H1 (cell line): ENCODE measurements around the gene LIN54. TPM values are rescaled to one million over a fixed set of nuclear protein-coding genes. Genes with fewer than 3 reads are reported as not detected.

Source experiments
- ASH2L ChIP-seq: fragments of 200-600, 300-600 bp; sonication (generic); IDR thresholded peaks from one replicate; pipeline ENCODE4 v1.7.1; 2017; ENCODE audit warnings: low read length
- CBX8 ChIP-seq: fragments of 300-800, 300-1000 bp; sonication (generic); IDR thresholded peaks from 2 replicates; pipeline ENCODE4 v1.7.1; 2016; ENCODE audit warnings: low read depth, low read length, borderline replicate concordance
- CHD7 ChIP-seq: fragments of 300-600 bp; sonication (generic); IDR thresholded peaks from 2 replicates; pipeline ENCODE4 v1.7.1; 2012; ENCODE audit warnings: low read length, moderate library complexity, mild to moderate bottlenecking, inconsistent platforms; ENCODE audit not compliant: insufficient replicate concordance
- CREB1 ChIP-seq: IDR thresholded peaks from 2 replicates; pipeline ENCODE4 v1.6.1; 2012; ENCODE audit warnings: inconsistent platforms
- EP300 ChIP-seq, 2 experiments: IDR thresholded peaks; 1 replicate in 1 of 2; 2 replicates in 1 of 2; pipeline ENCODE4 v1.6.1; 2011 to 2012; ENCODE audit warnings: low read depth in 2 of 2, low read length in 2 of 2, mild to moderate bottlenecking in 2 of 2, borderline replicate concordance in 1 of 2, inconsistent platforms in 1 of 2, moderate library complexity in 1 of 2
- EZH2 ChIP-seq: fragments of 200-600 bp; sonication (generic); IDR thresholded peaks from 2 replicates; pipeline ENCODE4 v1.7.1; 2012; ENCODE audit warnings: low read depth, mild to moderate bottlenecking, moderate library complexity, low read length, inconsistent platforms; ENCODE audit not compliant: severe bottlenecking
- GTF2F1 ChIP-seq: IDR thresholded peaks from 2 replicates; pipeline ENCODE4 v1.6.1; 2012; ENCODE audit warnings: low read depth, low read length, improper control_type of control experiment, borderline replicate concordance
- RXRA ChIP-seq: IDR thresholded peaks from 2 replicates; pipeline ENCODE4 v1.6.1; 2011; ENCODE audit warnings: low read depth, mild to moderate bottlenecking, low read length, moderate library complexity; ENCODE audit not compliant: insufficient read depth
- SAP30 ChIP-seq: fragments of 300-600 bp; sonication (generic); IDR thresholded peaks from 2 replicates; pipeline ENCODE4 v1.7.1; 2012; ENCODE audit warnings: low read length, moderate library complexity, mild to moderate bottlenecking, inconsistent platforms; ENCODE audit not compliant: insufficient read depth, insufficient replicate concordance
- SIRT6 ChIP-seq: IDR thresholded peaks from one replicate; pipeline ENCODE4 v1.7.1; 2012; ENCODE audit warnings: low read length, inconsistent platforms
- SUZ12 ChIP-seq: fragments of 200-600 bp; sonication (generic); IDR thresholded peaks from 2 replicates; pipeline ENCODE4 v1.6.1; 2012; ENCODE audit warnings: mild to moderate bottlenecking, inconsistent platforms, low read length, moderate library complexity, mixed read lengths
- TAF7 ChIP-seq: optimal IDR thresholded peaks from 2 replicates; pipeline ENCODE3; 2011; ENCODE audit warnings: low read depth, mild to moderate bottlenecking, inconsistent platforms, low read length, moderate library complexity, borderline replicate concordance
- polyA plus RNA-seq, 7 experiments: library from polyadenylated mRNA; depleted of rRNA in 3 of 7; stranded (reverse) in 5 of 7; unstranded in 2 of 7; fragments of >200 nt in 5 of 7; fragments of 200-250 nt in 2 of 7; gene quantifications; 1 replicate in 5 of 7; 2 replicates in 1 of 7; 4 replicates in 1 of 7; pipeline versions ENCODE4 v1.2.1 to v1.2.3, GENCODE V29; 2011 to 2013; ENCODE audit warnings: missing spikeins in 2 of 7, mixed read lengths in 2 of 7
- total RNA-seq: library from RNA; stranded (reverse); fragmentation: NEBNext Ultra II Directional; extraction: Animal tissue kit (Norgen Biotek cat#: 25700); gene quantifications from 2 replicates; pipeline ENCODE4 v1.2.1, GENCODE V29; 2021

Gene LIN54
- total and polyA plus RNA-seq, 2 of the 8 experiments (the other 6 are each of a cell fraction or from before 2014, with no cell fraction given): 5.7 to 11.1 TPM

- TF ChIP-seq SAP30 (no peak), ASH2L (peak; percentile 73), CREB1 (no peak), SIRT6 (no peak), CBX8 (no peak), GTF2F1 (no peak), TAF7 (no peak), EP300 (IDR thresholded peaks at IDR 0.05; ENCODE audit: borderline replicate concordance in 1 of 2, low read depth in 2 of 2, low read length in 2 of 2) (no peak), RXRA (no peak), EZH2 (no peak), CHD7 (no peak), SUZ12 (no peak)
Observed at GRCh38 chr4:82900066-82900410, 110.6 kb downstream of the LIN54 start (continued).
